ENCODE results near the gene ENTPD1. TPM values are rescaled to one million over a fixed set of nuclear protein-coding genes. Genes with fewer than 3 reads are reported as not detected.

The ENTPD1 gene
- total RNA-seq, 6 donors from 2014 or later = 18.0 to 45.4 (median 22.3) TPM

DNA sequence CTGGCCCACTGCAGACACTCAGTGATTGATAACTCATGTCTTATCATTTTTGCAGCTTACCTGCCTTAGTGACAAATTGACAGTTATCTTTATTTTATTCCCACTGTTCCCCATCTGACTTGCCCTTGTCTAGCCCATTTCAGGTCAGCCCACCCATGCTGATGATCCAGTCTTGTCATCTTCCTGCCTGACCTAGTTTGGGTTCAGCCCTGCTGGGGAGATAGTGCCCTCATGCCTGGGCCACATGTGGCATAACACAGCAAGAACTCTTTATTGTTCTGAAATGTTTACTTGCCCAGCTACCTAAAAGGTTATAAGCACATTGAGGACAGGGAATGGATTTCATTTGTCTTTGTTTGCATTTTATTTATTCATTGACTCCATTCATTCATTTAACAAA lies 75.6 kb downstream of the ENTPD1 start:
- ATAC-seq (ENCODE audit: low FRiP score in 2 of 2) (no peak), DNase-seq (no peak)
- Histone ChIP-seq H3K27ac (peak overlapping the region in 3 of 4 donors; percentile 18 to 69 (median 42)), H3K36me3 (no peaks in the 10 kb centered on the region), H3K27me3 (no peaks in the 10 kb centered on the region), H3K9me3 (no peaks in the 10 kb centered on the region), H3K4me3 (no peak overlapping the region), H3K4me1 (peaks cover 0 to 13% (median 9%) of the 10 kb centered on the region in 4 donors)
- TF ChIP-seq POLR2A (IDR thresholded peaks at IDR 0.05) (no peak), POLR2AphosphoS5 (IDR thresholded peaks at IDR 0.05) (no peak), EP300 (IDR thresholded peaks at IDR 0.05) (no peak)
- TF ChIP-seq, protein P1, sequence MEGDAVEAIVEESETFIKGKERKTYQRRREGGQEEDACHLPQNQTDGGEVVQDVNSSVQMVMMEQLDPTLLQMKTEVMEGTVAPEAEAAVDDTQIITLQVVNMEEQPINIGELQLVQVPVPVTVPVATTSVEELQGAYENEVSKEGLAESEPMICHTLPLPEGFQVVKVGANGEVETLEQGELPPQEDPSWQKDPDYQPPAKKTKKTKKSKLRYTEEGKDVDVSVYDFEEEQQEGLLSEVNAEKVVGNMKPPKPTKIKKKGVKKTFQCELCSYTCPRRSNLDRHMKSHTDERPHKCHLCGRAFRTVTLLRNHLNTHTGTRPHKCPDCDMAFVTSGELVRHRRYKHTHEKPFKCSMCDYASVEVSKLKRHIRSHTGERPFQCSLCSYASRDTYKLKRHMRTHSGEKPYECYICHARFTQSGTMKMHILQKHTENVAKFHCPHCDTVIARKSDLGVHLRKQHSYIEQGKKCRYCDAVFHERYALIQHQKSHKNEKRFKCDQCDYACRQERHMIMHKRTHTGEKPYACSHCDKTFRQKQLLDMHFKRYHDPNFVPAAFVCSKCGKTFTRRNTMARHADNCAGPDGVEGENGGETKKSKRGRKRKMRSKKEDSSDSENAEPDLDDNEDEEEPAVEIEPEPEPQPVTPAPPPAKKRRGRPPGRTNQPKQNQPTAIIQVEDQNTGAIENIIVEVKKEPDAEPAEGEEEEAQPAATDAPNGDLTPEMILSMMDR (IDR thresholded peaks at IDR 0.05) = no peak

DNA sequence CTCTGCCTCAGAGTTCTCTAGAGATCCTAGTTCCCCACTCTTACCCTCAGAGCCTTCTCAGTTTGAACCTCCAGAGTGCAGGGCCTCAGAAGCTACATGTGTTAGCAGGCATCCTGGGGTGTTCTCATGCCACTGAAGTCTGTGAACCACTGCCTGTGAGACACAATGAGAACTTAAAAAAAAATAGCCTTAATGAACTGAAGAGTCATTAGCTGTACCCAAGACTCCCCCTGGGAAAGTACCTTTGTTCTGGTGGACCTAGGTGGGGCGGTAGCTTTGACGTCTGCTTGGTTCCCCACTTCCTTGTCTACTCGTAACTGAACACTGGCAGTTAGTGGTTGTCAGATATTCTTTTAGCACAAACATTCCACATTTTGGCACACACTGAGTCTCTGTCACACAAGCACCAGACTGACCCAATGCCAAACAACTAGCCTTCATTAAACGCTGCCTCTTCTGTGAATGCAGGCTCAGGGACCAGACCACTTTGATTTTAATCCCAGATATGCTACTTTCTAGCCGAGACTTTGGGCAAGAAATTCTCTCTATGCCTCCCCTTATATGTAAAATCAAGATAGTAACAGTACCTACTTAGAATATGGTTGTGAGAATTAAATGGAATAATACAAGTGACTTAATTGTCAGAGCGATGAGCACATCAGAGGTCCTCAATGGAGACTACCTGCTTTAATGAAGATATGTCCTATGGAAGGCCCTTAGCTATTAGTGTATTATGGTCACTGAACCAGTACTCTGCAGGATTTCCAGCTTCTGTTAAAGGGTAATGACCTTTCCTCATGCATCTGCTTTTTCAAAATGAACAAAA lies 76.5 kb downstream of the ENTPD1 start:
- TF ChIP-seq POLR2A (IDR thresholded peaks at IDR 0.05) = no peak
- TF ChIP-seq, protein P1 (IDR thresholded peaks at IDR 0.05) = no peak
- no peak for TF ChIP-seq POLR2AphosphoS5 (IDR thresholded peaks at IDR 0.05)
- TF ChIP-seq EP300 (IDR thresholded peaks at IDR 0.05) = peak in 1 of 4 donors; percentile 26
- Histone ChIP-seq H3K9me3 (no peaks in the 10 kb centered on the region), H3K27ac (peak overlapping the region in 3 of 4 donors; percentile 31 to 69 (median 42)), H3K36me3 (no peaks in the 10 kb centered on the region), H3K27me3 (no peaks in the 10 kb centered on the region), H3K4me3 (no peak overlapping the region), H3K4me1 (peaks cover 0 to 18% (median 11%) of the 10 kb centered on the region in 4 donors)
- 53 to 70% methylated on average over 6 of the region's 6 CpGs for WGBS, 2 donors
- ATAC-seq (ENCODE audit: low FRiP score in 2 of 2) (no peak), DNase-seq (no peak)

DNA sequence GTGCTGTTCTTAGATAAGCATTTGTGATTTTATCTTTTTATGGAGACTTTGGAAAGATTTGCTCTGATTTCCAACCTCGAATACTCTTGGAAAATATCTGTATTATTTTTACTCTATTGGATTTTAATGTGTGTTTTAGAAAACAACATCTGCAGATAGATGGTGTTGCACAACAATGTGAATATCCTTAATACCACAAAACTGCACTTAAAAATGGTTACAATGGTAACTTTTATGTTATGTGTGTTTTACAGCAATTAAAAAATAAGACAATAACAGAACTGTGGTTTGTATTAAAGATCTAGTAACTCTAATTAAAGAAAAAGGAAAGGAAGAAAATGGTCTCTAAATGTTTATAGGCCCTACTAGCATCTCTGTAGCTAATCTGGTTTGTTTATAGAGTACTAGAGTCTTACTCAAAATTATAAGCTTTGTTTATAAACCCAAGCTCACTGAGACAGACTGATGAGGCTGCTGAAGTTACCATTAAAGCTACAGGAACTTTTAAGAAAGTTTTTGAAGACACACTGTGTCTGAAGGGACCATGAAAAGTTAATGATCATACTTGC lies 77.2 kb downstream of the ENTPD1 start:
- Histone ChIP-seq H3K4me1 (peaks cover 0 to 20% (median 11%) of the 10 kb centered on the region in 4 donors), H3K36me3 (no peaks in the 10 kb centered on the region), H3K27me3 (no peaks in the 10 kb centered on the region), H3K4me3 (no peak overlapping the region), H3K27ac (peak overlapping the region in 3 of 4 donors; percentile 31 to 69 (median 42)), H3K9me3 (no peaks in the 10 kb centered on the region)
- DNase-seq (no peak), ATAC-seq (ENCODE audit: low FRiP score in 2 of 2) (no peak)
- TF ChIP-seq POLR2AphosphoS5 (IDR thresholded peaks at IDR 0.05) (no peak), EP300 (IDR thresholded peaks at IDR 0.05) (no peak), POLR2A (IDR thresholded peaks at IDR 0.05) (no peak)
- TF ChIP-seq, protein P1 (IDR thresholded peaks at IDR 0.05) = no peak
- 43 to 58% methylated on average over 1 of the region's 1 CpG for WGBS, 2 donors

DNA sequence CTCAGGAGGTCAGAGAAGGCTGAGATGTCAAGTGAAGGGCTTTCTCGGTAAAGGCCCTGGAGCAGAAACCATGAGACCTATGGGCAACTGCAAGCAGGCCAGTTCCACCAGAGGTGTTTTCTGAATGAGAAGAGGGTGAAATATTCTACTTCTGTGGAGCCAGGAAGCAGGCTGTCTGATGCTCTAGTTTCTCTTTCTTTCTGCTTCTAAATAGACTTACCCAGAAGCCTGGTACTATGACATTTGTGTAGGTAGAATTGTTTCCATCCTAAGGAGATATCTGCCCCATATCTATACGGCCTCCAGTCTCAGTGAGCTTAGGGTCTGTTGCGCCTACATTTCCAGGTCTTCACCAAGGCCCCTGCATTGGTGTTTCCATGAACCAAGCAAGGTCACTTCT lies 78.4 kb downstream of the ENTPD1 start:
- Histone ChIP-seq H3K36me3 (no peaks in the 10 kb centered on the region), H3K9me3 (no peaks in the 10 kb centered on the region), H3K4me1 (peaks cover 0 to 20% (median 11%) of the 10 kb centered on the region in 4 donors), H3K27ac (no peak overlapping the region), H3K4me3 (no peak overlapping the region), H3K27me3 (no peaks in the 10 kb centered on the region)
- ATAC-seq (ENCODE audit: low FRiP score in 2 of 2) (no peak), DNase-seq (no peak)
- WGBS, 2 donors = 89 to 93% methylated on average over 3 of the region's 3 CpGs
- TF ChIP-seq POLR2AphosphoS5 (IDR thresholded peaks at IDR 0.05) (no peak), EP300 (IDR thresholded peaks at IDR 0.05) (no peak), POLR2A (IDR thresholded peaks at IDR 0.05) (no peak)
- TF ChIP-seq, protein P1 (IDR thresholded peaks at IDR 0.05) = no peak

Measured in upper lobe of left lung (tissue), 6 donors.